KG1 (cell line): ENCODE data around the gene HNRNPU.

ENCODE experiments used
- DNase-seq: peaks from one replicate; lab custom pipeline; 2025; lab: John Stamatoyannopoulos, UW

Gene HNRNPU

GRCh38 chr1:244862699-244863490 lies 1.4 kb downstream of the HNRNPU start:
- DNase-seq = peak; percentile 91

DNA sequence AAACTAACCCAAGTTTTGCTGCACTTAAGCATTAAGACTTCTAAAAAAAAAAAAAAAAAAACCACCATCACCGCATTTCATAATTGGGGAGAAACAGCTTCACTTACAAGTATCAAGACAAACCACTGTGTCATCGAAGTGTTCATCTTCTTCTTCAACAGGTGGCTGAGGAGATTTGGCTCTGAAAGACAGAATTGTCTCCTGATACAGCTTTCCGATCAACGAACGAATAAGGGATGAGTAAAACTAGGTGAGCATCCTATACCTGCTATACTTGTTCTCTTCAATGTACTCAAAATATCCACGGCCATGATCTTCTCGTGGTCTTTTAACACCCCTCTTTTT lies 2.0 kb downstream of the HNRNPU start:
- DNase-seq = peak; percentile 61

GRCh38 chr1:244861683-244862082 lies 2.7 kb downstream of the HNRNPU start:
- no peak for DNase-seq

- no peak for DNase-seq
These were observed 3.3 kb downstream of the HNRNPU start for GRCh38 chr1:244860914-244861610.

DNA sequence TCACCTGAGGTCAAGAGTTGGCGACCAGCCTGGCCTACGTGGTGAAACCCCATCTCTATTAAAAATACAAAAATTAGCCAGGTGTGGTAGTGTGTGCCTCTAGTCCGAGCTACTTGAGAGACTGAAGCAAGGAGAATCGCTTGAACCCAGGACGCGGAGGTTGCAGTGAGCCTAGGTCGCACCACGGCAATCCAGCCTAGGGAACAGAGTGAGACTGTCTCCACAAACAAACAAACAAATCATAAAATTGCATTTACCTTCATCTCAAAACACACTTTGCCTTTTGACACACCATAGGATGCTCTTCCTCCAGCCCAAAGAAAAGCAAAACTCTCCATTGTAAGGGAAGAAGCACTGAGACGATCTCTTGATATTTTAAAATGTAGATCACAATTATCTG lies 4.3 kb downstream of the HNRNPU start:
- DNase-seq = no peak

- DNase-seq = no peak
These were observed 6.0 kb downstream of the HNRNPU start for GRCh38 chr1:244858357-244858756.

GRCh38 chr1:244857761-244858160 lies 6.6 kb downstream of the HNRNPU start:
- DNase-seq = no peak

DNA sequence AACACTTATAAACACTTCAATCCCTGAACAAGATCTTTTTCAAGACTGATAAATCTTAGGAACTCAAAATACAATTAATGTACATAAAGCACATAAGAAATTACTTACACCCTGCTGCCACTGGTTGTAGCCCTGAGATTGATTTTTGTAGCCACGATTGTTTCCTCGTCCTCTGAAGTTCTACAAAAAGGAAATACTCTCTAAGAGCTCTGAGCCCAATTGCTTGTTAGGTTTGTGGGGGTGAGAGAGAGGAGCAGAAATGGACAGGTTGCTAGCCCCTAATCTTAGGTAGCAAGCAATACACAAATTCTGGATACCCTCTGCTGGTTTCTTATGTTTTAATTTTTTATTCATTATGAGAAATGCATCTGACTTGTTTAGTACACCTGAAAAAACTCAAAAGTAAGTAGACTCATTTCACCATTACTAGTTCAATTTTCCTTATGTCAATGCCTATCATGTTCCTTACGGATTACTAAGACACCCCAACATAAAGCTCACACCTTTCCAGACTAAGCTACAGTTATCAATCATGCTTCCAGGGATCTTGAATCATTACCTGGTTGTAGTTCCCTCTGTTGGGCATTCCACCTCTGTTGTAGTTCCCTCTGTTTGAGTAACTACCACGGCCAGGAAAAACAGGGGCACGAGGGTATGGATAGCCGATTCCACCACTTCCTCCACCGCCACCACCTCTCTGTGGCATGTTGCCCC lies 9.3 kb downstream of the HNRNPU start:
- DNase-seq = no peak

GRCh38 chr1:244854166-244854565 lies 10.2 kb downstream of the HNRNPU start:
- DNase-seq = no peak

- DNase-seq = no peak
These were observed 11.6 kb downstream of the HNRNPU start for GRCh38 chr1:244852694-244853093.

- DNase-seq = no peak
These were observed 12.7 kb downstream of the HNRNPU start for GRCh38 chr1:244851546-244852231.

- no peak for DNase-seq
These were observed 13.4 kb downstream of the HNRNPU start for GRCh38 chr1:244850896-244851295.

GRCh38 chr1:244850099-244850852 lies 14.1 kb downstream of the HNRNPU start:
- DNase-seq = no peak

GRCh38 chr1:244849189-244849866 lies 15.0 kb downstream of the HNRNPU start:
- no peak for DNase-seq

DNA sequence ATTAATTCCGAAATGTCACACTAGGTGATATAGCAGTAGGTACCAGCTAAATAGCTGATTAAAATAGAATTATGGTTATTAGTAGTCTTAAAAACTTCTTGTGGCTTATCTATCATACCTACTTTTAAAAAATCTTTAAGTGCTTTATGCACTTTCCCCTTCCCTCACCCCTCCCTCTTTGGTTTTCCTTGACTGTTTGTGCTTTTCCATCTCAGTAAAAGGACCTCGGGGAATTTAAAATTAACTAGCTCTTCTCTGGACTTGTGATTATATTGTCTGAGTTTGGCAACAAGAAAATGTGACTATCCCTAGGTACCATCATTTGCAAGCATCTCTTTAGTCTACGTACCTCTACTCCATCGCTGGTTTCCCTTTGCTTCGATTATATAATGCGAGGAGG lies 17.7 kb downstream of the HNRNPU start:
- no peak for DNase-seq

DNA sequence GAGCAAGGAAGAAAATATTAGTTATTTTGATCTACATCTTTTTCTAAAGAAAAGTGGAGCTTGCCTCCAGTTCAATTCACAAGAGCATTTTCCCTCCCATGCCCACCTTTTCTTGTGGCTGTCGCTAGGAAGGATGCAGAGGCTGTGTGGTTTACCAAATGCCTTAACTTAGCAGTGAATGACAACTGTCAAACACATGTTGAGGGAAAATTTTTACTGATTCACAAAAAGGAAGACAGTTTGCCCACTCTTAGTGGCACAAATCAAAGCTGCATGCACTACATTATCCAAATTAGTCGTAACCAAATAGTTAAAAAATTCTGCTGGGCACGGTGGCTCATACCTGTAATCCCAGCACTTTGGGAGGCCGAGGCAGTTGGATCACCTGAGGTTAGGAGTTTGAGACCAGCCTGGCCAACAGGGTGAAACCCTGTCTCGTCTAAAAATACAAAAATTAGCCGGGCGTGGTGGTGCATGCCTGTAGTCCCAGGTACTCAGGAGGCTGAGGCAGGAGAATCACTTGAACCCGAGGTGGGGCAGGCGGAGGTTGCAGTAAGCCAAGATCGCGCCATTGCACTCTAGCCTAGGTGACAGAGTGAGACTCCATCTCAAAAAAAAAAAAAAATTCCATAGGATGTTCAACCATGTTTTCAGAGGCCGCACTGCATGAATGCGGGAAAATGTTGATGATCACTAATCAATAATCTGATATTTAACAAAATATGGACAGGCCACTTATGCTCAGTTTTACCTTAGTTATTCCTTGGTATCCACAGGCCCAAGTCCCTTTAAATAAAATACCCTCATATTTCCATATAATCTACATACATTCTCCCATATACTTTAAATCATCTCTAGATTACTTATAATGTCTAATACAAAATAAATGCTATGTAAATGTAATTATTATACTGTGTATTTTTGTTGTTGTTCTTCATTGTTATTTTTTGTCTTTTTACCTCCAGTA lies 19.9 kb downstream of the HNRNPU start:
- no peak for DNase-seq

GRCh38 chr1:244843148-244843978 lies 21.0 kb downstream of the HNRNPU start:
- no peak for DNase-seq

- DNase-seq = no peak
These were observed 22.9 kb downstream of the HNRNPU start for GRCh38 chr1:244841273-244841927.
